CMK (cell line): ENCODE measurements around the gene DDX11.
"Not testable (repeated sequence)": the region's sequence is repeated elsewhere in the genome, so short reads cannot be mapped to it uniquely, and the experiment has no call there.

ENCODE experiments used
- DNase-seq: peaks from one replicate; pipeline ENCODE4 v3.0.0-alpha.2; 2010; ENCODE audit warnings: low read depth

DDX11 gene

DNA sequence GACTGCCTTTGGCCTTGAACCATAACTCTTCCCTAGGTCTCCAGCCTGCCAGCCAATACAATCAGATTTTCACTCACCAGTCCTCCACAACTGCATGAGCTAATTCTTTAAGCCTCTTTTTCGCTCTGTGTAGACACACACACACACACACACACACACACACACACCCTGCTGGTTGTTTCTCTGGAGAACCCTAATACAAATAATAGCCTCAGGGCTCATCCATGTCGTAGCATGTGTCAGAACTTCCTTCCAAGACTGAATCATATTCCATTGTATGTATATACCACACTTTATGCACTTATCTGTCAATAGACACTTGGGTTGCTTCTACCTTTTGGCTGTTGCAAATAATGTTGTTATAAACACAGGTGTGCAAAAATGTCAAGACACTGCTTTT is 6.0 kb upstream of the DDX11 start:
- not testable (repeated sequence) for DNase-seq

- not testable (repeated sequence) for DNase-seq
Observed at GRCh38 chr12:31070971-31071740, 2.5 kb upstream of the DDX11 start.

GRCh38 chr12:31072962-31073361 is 698 bp upstream of the DDX11 start:
- not testable (repeated sequence) for DNase-seq

DNA sequence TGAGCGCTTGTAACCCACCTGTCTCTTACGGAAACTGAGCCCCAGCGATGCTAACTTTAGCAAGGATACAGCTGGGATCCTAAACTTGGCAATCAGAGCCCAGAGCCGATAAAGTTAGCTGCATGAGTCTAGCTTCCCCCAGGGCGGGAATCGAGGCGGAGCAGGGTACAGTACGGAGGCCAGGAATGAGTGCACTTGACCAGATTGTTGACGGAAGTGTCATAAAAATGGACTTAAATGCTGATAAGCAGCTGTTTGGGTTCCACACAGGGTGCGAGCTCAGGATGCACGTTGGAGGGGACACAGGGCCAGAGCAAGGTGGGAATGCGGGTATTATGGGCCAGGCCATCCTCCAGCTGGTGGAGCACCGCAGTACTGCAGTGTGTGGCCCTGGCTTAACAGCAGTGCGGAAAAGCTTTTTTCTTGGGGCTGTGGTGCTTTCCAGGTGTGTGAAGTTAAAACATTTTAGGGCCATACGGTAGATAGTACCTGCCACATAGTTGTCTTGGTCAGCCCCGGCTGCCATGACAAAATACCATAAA is 744 bp downstream of the DDX11 start:
- not testable (repeated sequence) for DNase-seq

GRCh38 chr12:31076150-31076549 is 2.5 kb downstream of the DDX11 start:
- DNase-seq: not testable (repeated sequence)

DNA sequence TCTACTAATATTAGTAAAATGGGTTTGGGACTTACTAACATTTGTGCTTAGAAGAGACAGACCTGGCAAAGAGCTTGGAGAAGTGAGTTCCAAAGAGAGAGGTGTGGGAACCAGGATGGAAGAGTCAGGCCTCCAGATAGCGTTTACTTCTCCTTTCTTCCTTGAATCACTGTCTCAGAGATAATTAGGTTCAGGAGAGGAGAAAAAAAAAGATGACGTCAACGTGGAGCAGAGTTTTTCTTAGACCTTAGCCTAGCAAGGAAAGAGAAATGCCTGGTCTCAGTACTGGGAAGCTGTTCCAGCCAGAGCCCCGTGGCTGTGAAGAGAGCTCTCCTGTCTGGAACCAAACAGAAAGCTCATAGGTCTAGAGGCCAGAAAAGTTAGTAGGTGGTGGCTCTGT is 3.4 kb downstream of the DDX11 start:
- DNase-seq: not testable (repeated sequence)

DNA sequence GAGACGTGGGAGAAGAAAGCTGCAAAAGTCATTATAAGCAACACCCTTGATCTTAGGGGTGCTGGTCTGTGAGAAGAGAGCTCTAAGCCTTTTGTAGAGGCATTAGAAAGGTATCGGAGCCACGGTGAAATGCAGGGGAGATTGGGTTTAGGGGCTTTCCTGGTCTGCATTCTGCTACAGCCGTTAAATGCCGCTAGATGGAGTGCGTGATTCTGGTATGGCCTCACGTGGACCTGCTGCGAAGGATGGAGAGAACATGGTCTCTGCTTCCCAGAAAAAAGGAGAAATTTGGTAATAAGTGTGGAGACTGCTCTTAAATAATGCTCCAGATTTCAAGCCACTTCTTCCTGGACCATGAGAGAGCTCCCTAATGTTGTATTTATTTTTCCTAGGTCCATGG is 4.3 kb downstream of the DDX11 start:
- DNase-seq: not testable (repeated sequence)

- DNase-seq: not testable (repeated sequence)
Observed at GRCh38 chr12:31079421-31079820, 5.8 kb downstream of the DDX11 start.

DNA sequence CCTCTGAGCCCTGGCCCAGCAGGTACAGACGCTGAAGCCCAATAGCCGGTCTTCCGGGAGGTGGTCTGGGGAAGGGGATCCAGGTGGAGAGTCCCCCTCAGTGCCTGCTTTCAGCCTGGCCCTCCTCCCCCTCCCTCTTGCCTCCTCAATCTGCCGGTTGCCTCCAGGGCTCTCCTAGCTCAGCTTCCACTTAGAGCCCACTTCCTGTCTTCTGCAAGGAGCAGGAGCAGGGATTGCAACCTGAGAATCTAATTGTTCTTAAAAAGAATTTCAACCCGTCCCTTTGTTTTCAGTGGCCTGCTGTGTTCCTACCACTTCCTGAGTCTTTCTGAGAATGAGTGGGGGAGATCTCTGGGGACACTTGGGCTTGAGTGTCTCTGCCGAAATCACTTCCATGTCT is 6.6 kb downstream of the DDX11 start:
- not testable (repeated sequence) for DNase-seq

GRCh38 chr12:31081274-31081673 is 7.6 kb downstream of the DDX11 start:
- not testable (repeated sequence) for DNase-seq

DNA sequence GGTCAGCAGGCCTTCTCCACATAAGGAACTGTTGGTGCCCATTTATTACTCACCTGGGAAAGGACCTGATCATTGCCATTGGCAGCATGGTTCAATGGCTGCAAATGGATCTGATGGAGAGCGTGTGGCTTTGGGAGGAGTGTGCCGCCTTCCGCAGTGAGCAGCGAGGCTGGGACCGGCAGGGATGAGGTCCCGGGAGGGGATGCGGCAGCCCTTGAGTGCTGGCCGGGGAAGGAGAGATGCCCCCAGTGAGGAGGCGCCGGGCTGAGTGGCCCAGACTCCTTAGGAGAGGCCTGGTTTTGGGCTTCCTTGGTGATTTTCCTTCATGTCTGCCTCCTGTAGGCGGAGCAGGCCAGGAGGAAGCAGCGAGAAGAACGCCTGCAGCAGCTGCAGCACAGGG is 10.6 kb downstream of the DDX11 start:
- DNase-seq: not testable (repeated sequence)

- DNase-seq: not testable (repeated sequence)
Observed at GRCh38 chr12:31086032-31086431, 12.4 kb downstream of the DDX11 start.

DNA sequence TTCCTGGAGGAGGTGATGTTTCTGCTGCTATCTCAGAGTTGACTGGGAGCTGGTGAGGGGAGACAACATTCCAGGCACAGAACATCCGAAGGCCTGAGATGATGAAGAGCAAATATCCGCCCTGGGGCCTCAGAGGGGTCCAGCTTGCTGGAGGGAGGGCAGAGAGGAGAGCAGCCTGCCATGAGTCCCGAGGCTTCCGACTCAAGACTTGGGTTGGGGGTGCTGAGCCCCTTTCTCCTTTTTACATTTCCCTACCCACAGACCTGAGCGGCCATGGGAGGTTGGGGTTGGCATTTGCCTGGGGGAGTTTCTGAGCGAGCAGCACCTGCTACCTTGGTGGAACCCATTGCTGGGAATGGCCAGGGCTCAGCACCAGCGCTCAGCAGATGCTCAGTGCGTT is 13.8 kb downstream of the DDX11 start:
- DNase-seq: not testable (repeated sequence)

GRCh38 chr12:31087956-31088355 is 14.3 kb downstream of the DDX11 start:
- DNase-seq: not testable (repeated sequence)

DNA sequence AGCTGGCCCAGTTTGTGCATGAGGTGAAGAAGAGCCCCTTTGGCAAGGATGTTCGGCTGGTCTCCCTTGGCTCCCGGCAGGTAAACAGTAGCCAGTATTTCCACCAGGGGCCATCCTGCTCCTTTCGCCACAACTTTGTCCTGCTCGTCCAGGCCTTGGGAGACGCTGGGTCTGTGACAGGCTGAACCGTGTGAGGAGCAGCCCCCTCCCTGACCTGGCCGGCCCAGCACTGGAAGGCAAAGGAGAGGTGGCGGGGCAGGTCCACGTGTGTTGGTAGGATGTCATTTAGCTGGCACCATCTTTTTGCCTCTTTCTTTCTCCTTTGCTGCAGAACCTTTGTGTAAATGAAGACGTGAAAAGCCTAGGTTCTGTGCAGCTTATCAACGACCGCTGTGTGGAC is 15.4 kb downstream of the DDX11 start:
- DNase-seq: no peak

GRCh38 chr12:31091629-31092028 is 18.0 kb downstream of the DDX11 start:
- not testable (repeated sequence) for DNase-seq

DNA sequence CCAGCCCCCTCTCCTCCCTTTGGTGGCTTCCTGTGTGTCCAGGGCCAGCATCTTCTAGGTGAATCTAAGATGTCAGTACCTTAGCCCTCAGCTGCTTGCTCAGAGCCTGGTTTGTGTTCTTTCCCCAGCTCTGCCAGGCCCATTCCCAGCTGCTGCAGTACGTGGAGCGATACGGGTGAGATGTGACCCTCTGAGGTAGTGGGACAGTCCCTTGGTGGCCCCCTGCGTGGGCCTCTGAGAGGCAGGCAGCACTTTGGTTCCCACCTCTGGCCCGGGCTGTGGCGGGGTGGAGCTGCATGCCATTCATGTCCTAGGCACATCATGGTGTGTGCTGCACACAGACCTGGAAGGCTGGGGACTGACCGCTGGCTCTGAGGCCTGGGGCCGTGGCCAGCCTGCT is 19.1 kb downstream of the DDX11 start:
- not testable (repeated sequence) for DNase-seq

DNA sequence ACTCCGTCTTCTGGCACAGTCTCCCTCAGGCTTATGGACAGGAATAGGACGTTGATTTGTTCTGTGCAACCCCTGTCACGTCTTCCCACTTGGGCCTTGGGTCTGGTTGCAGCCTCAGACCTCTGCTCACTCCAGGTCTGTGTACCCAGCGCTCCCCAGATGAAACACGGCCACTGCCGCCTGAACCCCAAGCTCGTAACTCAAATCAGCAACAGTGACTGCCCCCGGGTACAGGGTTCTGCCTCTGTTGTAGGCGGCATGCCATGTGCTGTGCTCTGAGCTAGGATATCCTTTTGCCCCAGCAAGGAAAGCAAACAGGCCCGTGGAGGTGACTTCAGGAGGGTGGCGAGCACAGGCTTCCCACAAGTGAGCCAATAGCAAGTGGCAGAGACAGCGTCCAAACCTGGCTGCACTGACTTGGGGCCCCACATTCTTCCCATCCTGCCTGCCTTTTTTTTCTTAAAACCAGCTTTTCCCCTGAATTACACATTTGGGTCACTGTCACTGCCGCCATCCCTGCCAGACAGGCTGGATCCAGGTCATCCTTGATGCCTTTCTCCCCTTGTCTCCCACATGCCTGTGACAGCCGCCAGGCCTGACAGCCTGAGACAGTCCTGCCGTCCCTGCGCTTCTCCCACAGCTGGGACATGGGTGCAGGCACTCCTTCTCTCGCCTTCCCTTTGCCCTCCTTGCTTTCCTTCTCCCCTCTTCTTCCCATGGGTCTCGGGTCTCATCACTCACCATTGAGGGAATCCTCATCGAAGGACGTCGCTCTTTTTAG is 21.6 kb downstream of the DDX11 start:
- not testable (repeated sequence) for DNase-seq

GRCh38 chr12:31096251-31097065 is 22.8 kb downstream of the DDX11 start:
- not testable (repeated sequence) for DNase-seq

DNA sequence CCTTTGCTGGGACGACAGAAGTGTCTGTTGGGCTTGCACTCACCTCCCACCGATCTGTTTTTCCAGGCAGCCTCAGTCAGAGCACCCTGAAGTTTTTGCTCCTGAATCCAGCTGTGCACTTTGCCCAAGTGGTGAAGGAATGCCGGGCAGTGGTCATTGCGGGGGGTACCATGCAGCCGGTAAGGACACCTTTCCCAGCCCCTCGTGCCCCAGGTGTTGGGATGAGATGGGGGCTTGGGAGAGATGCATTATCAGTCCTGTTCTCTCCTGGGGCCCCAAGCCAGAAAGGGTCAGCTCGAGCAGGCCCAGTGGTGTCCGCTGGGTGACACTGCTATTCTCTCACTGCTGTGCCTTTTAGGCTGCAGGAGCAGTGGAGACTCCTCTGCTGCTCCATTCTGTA is 24.2 kb downstream of the DDX11 start:
- DNase-seq: not testable (repeated sequence)

DNA sequence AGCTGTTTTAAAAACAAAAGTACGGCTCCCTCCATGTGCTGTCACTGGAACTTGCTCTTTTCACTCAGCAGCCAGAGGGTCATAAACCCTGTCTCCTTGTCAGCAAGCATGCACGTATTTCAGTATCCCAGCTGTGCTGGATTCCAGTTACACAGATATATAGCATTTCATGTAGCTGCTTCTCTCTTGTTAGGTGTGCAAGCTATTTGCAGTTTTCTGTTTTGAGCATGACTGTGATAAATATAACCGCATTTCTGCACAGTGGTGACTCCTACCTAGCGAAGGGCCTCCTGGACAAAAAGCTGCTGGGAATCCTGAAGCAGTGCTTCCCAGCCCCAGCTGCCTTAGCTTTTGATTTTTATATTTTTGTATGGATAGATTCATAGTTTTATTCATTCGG is 24.7 kb downstream of the DDX11 start:
- DNase-seq: not testable (repeated sequence)

DNA sequence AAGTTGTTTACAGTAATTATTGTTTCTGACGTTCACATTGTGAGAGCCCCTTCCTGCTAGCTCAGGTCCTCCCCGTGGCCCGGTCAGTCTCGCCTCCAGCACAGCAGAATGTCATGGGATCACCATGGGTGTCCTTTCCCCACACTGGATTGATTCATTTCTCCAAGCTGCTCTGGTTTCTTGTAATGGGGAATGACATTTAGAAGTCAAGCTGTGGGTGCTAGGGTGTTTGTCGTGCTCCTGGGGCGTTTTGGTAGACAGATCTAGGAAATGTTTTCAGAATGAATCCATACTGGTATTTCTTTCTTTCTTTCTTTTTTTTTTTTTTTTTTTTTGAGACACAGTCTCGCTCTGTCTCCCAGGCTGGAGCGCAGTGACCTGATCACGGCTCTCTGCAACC is 25.1 kb downstream of the DDX11 start:
- not testable (repeated sequence) for DNase-seq
